ENCODE results near the gene TRUB1.
"Not testable (repeated sequence)": the region's sequence is repeated elsewhere in the genome, so short reads cannot be mapped to it uniquely, and the experiment has no call there.

TRUB1 gene

DNA sequence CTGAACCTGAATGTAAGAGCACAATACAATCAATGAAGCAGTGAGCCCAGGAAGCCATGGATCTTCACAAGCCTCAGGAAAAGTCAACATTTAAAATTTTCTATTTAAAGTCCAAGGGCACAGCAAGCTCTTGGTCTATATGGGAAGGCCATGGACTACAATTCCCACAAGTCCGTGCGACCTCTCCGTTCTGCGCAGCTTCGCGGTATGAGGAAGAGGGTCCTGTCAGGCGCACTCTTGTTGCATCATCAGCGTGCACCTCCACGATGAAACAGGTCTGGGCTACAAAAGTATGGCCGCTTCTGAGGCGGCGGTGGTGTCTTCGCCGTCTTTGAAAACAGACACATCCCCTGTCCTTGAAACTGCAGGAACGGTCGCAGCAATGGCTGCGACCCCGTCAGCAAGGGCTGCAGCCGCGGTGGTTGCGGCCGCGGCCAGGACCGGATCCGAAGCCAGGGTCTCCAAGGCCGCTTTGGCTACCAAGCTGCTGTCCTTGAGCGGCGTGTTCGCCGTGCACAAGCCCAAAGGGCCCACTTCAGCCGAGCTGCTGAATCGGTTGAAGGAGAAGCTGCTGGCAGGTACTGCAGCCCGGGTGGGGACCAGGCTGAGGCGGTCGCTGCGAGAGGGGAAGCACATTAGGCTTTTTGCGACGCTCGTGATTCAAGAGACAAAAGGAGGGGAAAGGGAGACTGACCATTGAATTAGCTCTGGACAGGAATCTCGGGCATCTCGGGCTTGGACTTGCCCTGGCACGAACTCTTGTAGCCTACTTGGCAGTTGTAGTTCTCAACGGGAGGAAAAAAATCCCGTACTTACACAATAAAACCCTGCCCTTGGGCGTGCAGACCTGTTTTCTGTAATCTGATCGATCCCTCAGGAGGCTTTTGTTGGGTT is at the start of gene TRUB1:
Gene TRUB1 (plus strand): TSS at position 234 of the 894 bp plus-strand sequence. CDS start 59 bp downstream, at position 293.
- ATAC-seq (peak; percentile 100), DNase-seq (ENCODE audit: low spot score in 2 of 2) (peak; percentile 67 to 87)
- Mint-ChIP-seq H3K4me1 (peaks cover 23% of the 10 kb centered on the region), H3K36me3 (peaks cover 32% of the 10 kb centered on the region), H3K4me3 (peak within 1 kb of the TSS; percentile 88), H3K27ac (peak within 1 kb of the TSS; percentile 96), H3K9me3 (no peaks in the 10 kb centered on the region)

DNA sequence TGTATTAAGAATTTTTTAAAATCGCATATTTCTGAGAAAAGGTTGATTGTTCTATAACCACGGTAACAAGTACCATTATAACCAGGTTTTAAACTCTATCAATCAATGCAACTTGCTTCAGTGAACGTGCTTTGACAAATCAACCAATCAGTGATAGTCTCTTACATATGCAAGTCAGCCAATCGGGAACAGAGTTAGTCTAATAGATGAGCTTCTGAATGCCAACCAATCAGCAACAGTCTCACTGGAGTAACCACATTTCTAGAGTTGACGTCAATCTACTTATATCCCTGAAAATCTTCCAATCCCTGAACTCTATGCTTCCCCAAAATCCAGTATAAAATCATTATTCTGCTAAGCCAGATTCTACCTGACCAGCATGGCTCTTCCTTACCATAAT is 44.7 kb upstream of the TRUB1 start:
- Mint-ChIP-seq H3K36me3 (no peaks in the 10 kb centered on the region), H3K9me3 (no peaks in the 10 kb centered on the region), H3K27ac (no peak overlapping the region), H3K4me3 (no peak overlapping the region), H3K4me1 (no peaks in the 10 kb centered on the region)
- no peak for DNase-seq (ENCODE audit: low spot score in 2 of 2)
- ATAC-seq, result no peak

DNA sequence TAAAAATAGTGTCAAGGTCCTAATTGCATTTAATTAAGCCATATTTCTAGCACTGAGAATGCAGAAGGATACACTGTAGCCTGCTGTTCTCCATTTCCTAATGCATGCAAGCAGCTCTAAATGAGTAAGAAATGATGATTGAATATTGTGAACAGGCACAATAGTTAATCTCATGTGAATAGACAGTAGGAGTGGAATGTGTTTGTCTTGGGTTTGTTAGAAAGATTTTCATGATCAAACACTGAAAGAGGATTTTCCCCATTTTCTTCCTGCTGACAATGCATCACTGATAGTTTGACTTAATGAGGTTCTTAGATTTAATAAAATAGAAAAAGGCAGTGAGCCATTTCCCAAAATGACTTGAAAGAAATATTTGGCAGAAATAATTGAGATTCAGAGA is 43.1 kb upstream of the TRUB1 start:
- Mint-ChIP-seq H3K4me1 (no peaks in the 10 kb centered on the region), H3K9me3 (no peaks in the 10 kb centered on the region), H3K4me3 (no peak overlapping the region), H3K36me3 (no peaks in the 10 kb centered on the region), H3K27ac (no peak overlapping the region)
- ATAC-seq (no peak), DNase-seq (ENCODE audit: low spot score in 2 of 2) (no peak)

DNA sequence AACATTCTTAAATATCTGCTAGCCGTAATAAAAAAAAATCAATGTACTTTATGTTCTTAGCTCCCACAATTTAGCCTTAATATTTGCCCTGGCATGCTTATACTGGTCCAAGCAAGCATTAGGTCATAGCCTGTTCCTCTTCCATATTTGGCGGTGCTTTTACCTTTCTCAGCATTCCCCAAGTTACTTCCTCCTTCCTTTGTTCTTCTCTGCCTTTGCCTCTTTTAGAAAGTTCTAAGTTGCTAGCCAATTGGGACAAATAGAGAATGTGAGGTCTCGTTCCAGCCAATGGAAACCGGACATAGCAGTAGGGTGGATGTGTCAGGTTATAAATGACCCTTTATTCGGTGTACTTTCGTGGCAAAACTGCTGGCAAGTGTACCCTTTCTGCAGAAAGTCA is 41.0 kb upstream of the TRUB1 start:
- not testable (repeated sequence) for H3K36me3 Mint-ChIP-seq; H3K27ac Mint-ChIP-seq; DNase-seq (ENCODE audit: low spot score in 2 of 2); H3K4me3 Mint-ChIP-seq; H3K9me3 Mint-ChIP-seq; H3K4me1 Mint-ChIP-seq; ATAC-seq

DNA sequence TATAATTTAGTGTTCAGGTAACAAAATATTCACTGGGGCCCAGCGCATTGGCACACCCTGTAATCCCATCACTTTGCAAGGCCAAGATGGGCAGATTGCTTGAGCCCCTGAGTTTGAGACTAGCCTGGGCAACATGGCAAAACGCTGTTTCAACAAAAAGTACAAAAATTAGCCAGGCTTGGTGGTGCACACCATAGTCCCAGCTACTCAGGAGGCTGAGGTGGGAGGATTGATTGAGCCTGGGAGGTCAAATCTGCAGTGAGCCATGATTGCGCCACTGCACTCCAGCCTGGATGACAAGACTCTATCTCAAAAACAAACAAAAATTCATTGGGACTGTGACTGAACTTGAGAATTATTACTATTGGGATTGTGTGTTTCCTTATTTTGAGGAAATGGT is 40.4 kb upstream of the TRUB1 start:
- DNase-seq (ENCODE audit: low spot score in 2 of 2), result no peak
- ATAC-seq, result no peak
- H3K4me3 Mint-ChIP-seq, result no peak overlapping the region
- H3K36me3 Mint-ChIP-seq, result no peaks in the 10 kb centered on the region
- H3K27ac Mint-ChIP-seq, result no peak overlapping the region
- H3K9me3 Mint-ChIP-seq, result no peaks in the 10 kb centered on the region
- H3K4me1 Mint-ChIP-seq, result no peaks in the 10 kb centered on the region

DNA sequence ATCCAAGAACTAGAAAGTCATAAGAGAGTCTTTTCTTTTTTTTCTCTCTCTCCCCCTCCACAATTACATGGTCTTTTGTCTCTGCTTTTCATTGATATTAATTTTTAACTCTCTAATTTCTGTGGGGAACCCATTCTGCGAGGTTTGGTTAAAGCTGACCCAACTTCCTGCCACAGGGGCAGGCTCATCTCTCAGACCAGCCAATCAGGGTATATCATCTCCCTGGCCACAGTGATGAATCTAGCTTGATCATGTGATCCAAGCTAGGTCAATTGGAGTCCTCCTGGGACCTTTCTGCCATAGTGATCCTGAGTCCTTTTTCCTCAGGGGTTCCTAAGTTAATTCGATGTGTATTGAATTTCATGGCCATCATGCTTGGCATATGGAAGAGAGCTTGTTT is 38.0 kb upstream of the TRUB1 start:
- H3K27ac Mint-ChIP-seq, result no peak overlapping the region
- H3K36me3 Mint-ChIP-seq, result no peaks in the 10 kb centered on the region
- no peak overlapping the region for H3K4me3 Mint-ChIP-seq
- ATAC-seq, result no peak
- DNase-seq (ENCODE audit: low spot score in 2 of 2), result no peak
- H3K9me3 Mint-ChIP-seq, result no peaks in the 10 kb centered on the region
- H3K4me1 Mint-ChIP-seq, result no peaks in the 10 kb centered on the region

DNA sequence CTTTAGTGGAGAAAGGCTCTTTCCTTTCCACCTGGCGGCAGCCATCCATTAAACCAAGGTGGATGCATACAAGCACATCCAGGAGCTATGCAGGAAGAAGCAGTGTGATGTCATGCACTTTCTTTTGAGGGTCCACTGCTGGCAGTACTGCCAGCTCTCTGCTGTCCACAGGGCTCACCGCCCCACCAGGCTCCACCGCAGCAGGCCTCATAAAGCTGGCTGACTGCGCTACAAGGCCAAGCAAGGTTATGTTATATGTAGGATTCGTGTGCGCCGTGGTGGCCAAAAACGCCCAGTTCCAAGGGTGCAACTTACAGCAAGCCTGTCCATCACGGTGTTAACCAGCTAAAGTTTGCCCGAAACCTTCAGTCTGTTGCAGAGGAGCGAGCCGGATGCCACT is 37.3 kb upstream of the TRUB1 start:
- no peak for DNase-seq (ENCODE audit: low spot score in 2 of 2)
- Mint-ChIP-seq H3K36me3 (no peaks in the 10 kb centered on the region), H3K4me3 (no peak overlapping the region), H3K9me3 (no peaks in the 10 kb centered on the region), H3K27ac (no peak overlapping the region), H3K4me1 (no peaks in the 10 kb centered on the region)
- no peak for ATAC-seq

DNA sequence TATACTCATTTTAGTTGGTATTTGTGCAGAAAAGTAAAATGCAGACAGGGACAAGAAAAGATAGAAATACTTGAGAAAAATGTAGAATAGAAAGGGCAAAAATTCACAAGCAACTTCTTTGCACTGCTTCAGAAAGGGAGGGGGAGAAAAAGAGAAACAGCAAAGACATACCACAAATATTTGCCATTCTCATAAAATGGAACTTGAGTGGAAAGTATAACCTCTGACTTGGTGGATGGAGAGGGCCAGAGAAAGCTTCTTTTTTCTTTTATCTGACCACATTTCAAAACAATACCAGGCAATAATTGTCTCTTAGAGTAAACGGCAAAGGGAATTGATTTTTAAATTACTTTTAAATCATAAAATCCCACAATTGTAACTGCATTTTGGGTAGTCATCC is 35.8 kb upstream of the TRUB1 start:
- H3K4me1 Mint-ChIP-seq, result no peaks in the 10 kb centered on the region
- H3K36me3 Mint-ChIP-seq, result no peaks in the 10 kb centered on the region
- no peaks in the 10 kb centered on the region for H3K9me3 Mint-ChIP-seq
- ATAC-seq (no peak), DNase-seq (ENCODE audit: low spot score in 2 of 2) (no peak)
- H3K27ac Mint-ChIP-seq, result no peak overlapping the region
- no peak overlapping the region for H3K4me3 Mint-ChIP-seq

DNA sequence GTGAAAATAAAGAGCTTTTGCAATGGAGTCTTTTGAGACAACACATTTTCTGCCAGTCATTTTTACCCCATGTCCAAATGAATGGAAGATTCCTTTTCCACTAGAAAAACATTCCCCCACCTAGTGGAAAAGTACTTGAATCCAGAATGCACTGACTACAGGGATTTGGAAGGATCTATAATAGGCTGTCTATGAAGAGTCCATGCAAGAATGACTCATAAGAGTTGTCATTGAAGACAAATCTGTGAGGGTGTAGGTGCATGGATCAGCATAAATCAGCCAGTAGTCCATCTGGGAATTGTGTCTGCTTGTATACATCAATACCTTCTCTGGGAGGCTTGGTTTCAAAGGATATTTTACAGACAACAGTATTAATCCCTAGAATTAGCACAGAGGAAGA is 32.5 kb upstream of the TRUB1 start:
- no peak overlapping the region for H3K4me3 Mint-ChIP-seq
- no peak overlapping the region for H3K27ac Mint-ChIP-seq
- no peaks in the 10 kb centered on the region for H3K4me1 Mint-ChIP-seq
- no peaks in the 10 kb centered on the region for H3K36me3 Mint-ChIP-seq
- no peak for DNase-seq (ENCODE audit: low spot score in 2 of 2)
- ATAC-seq, result no peak
- no peaks in the 10 kb centered on the region for H3K9me3 Mint-ChIP-seq

DNA sequence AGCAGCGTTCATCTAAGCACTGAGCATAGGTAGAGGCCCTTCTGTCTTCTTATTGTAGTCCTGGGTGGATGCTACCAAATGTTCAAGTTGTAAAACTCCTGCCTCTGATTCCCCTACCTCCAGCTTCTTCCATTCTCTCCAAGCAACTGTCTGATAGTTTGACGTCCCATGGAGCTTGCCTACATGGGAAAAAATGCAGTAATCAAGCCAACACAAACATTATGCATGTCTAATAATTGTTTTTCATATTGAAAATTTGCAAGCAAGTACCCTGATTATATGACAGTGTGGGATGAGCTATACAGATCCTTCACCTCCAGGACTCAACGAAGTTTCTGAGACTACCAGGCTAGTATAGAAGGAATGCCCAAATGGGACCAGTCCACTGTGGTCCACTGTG is 31.0 kb upstream of the TRUB1 start:
- DNase-seq (ENCODE audit: low spot score in 2 of 2) (no peak), ATAC-seq (no peak)
- H3K36me3 Mint-ChIP-seq, result no peaks in the 10 kb centered on the region
- no peak overlapping the region for H3K4me3 Mint-ChIP-seq
- H3K4me1 Mint-ChIP-seq, result peaks cover 10% of the 10 kb centered on the region
- H3K27ac Mint-ChIP-seq, result no peak overlapping the region
- no peaks in the 10 kb centered on the region for H3K9me3 Mint-ChIP-seq

DNA sequence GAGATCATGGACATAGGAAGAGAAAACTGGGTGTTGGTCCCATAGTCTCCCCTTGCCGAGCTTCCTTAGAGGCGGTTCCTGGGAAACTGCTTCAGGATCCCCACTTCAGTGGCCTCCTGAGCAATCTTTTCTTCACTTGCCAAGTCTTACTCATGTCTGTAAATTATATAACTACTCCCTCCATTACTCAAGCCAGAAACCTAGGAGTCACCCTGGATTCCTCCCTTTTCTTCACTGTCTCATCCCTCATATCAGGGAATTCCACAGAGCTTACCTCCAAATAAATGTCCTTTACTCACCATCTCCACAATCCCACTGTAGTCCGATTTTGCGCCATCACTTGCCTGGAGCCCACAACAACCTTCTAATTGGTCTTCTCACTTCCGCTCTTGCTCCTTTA is 29.1 kb upstream of the TRUB1 start:
- H3K36me3 Mint-ChIP-seq, result no peaks in the 10 kb centered on the region
- DNase-seq (ENCODE audit: low spot score in 2 of 2) (no peak), ATAC-seq (no peak)
- no peaks in the 10 kb centered on the region for H3K9me3 Mint-ChIP-seq
- H3K4me1 Mint-ChIP-seq, result peaks cover 10% of the 10 kb centered on the region
- H3K27ac Mint-ChIP-seq, result no peak overlapping the region
- no peak overlapping the region for H3K4me3 Mint-ChIP-seq

DNA sequence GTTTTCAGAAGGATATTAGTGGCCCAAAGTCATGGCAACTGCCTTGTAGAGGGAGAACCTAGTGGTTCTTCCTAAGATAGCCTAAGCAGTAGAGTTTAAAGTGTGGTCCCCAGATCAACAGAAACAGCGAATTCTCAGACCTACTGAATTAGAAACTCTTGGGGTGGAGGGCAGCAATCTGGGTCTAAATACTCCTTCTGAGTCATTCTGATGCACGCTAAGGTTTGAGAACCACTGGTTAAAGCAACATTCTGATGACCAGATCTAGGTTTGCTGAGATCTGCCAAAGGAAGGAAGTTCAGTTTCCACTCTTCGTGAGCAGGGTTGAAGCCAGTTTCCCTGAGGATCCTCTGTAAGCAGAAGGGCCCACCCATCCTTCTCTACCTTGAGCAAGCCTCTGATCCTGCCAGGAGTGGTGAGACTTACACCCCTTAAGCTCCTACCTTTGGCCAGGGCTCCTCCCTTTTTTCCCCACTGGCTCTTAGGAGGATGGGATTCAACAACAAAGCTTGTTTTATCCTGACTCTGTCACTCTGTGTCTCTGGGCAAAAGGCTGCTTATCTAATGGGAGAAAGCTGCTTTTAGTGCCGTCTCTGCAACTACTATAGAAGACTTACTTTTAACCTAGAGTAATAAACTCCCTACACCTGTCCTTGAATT is 26.8 kb upstream of the TRUB1 start:
- ATAC-seq (peak; percentile 88), DNase-seq (ENCODE audit: low spot score in 2 of 2) (peak; percentile 9 to 56)
- H3K9me3 Mint-ChIP-seq, result no peaks in the 10 kb centered on the region
- H3K4me3 Mint-ChIP-seq, result peak overlapping the region; percentile 21
- peak overlapping the region; percentile 81 for H3K27ac Mint-ChIP-seq
- peaks cover 10% of the 10 kb centered on the region for H3K4me1 Mint-ChIP-seq
- no peaks in the 10 kb centered on the region for H3K36me3 Mint-ChIP-seq

DNA sequence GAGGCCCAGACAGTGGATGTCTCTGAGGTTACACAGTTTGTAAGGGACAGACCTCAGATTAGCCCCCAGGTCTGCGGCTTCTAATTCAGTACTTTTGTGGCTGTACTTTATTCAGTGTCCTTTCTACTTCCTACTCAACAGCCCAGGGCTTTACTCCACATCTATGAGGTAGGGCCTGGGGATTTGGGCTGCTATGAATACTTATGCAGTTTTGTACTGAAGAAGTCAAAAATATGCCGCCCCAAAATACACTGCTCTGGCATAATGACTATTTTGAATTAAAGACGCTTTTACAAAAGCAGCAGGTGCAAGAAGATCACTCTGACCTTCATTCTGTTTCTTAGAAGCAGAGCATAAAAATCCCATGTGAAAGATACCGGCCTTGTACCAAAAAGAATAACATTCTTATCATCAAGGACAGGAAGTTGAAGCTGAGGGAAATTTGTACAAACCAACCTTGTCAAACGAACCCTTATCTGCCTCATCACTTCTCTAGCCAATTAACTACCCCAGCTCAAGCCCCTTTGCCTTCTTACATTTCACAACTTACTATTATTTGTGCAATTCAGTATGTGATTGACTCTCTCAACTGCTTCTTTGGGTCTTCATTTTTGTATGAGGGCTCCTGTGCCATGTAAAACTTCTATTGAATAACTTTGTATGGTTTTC is 26.1 kb upstream of the TRUB1 start:
- DNase-seq (ENCODE audit: low spot score in 2 of 2) (no peak), ATAC-seq (no peak)
- Mint-ChIP-seq H3K36me3 (no peaks in the 10 kb centered on the region), H3K4me3 (peak overlapping the region; percentile 21), H3K9me3 (no peaks in the 10 kb centered on the region), H3K4me1 (peaks cover 10% of the 10 kb centered on the region), H3K27ac (peak overlapping the region; percentile 81)

DNA sequence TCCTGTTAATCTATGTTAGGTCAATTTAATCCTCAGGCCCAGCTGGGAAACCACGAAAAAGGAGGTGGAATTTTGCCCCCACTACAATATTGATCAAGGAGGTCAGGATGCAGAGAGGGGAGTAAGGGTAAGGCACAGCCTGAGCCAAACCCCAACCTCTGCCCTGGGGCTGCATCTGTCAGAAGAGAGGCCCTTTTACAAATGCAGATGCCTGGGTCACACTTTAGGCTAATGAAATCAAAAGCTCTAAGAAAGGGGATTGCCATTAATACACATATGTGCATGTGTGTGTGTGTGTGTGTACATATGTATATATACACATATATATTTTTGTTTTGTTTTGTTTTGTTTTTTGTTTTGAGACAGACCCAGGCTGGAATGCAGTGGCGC is 25.5 kb upstream of the TRUB1 start:
- H3K9me3 Mint-ChIP-seq, result no peaks in the 10 kb centered on the region
- peaks cover 10% of the 10 kb centered on the region for H3K4me1 Mint-ChIP-seq
- DNase-seq (ENCODE audit: low spot score in 2 of 2) (no peak), ATAC-seq (no peak)
- H3K4me3 Mint-ChIP-seq, result peak overlapping the region; percentile 21
- H3K36me3 Mint-ChIP-seq, result no peaks in the 10 kb centered on the region
- peak overlapping the region; percentile 81 for H3K27ac Mint-ChIP-seq

DNA sequence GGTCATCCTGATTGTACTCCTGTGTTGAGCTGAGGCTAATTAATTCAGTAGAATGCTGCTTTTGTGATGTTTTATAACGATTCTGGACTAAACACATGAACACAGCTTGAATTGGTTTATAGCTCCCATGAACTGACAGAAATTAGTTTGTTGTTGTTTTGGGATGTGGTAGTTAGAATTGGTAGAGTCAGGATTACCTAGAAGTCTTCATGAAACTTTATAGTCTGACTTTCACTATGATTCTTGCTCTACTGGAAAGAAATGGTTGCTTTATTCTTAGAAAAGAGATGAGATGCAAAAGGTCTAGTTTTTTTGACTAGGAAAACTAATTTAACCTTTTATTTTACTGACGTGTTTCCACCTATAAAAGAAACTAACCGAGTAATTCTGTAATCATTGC is 23.4 kb upstream of the TRUB1 start:
- peaks cover 10% of the 10 kb centered on the region for H3K4me1 Mint-ChIP-seq
- ATAC-seq (peak; percentile 74), DNase-seq (ENCODE audit: low spot score in 2 of 2) (no peak)
- H3K36me3 Mint-ChIP-seq, result no peaks in the 10 kb centered on the region
- H3K4me3 Mint-ChIP-seq, result peak overlapping the region; percentile 26
- H3K27ac Mint-ChIP-seq, result peak overlapping the region; percentile 65
- H3K9me3 Mint-ChIP-seq, result no peaks in the 10 kb centered on the region

DNA sequence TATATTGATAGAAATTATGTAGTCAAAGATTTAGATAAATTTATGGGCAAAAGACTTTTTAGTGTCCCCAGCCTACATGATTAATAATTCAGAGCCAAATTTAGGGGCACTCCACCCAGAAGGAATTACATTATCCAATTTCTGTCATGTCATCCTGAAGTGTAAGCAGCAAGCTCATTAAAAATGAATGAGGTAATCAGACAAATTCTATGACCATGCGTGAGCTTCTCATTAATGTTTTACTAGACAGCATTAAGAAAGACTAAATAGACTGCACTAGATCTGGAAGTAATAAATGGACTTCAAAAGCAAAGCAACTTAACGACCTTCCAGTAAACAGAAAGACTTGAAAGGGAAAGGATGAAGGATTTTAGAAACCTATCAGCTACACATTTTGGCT is 22.7 kb upstream of the TRUB1 start:
- H3K27ac Mint-ChIP-seq, result peak overlapping the region; percentile 65

More for the DNA sequence above, 22.7 kb upstream of the TRUB1 start:
- DNase-seq (ENCODE audit: low spot score in 2 of 2) (no peak), ATAC-seq (no peak)
- H3K4me3 Mint-ChIP-seq, result no peak overlapping the region
- peaks cover 10% of the 10 kb centered on the region for H3K4me1 Mint-ChIP-seq
- no peaks in the 10 kb centered on the region for H3K9me3 Mint-ChIP-seq
- no peaks in the 10 kb centered on the region for H3K36me3 Mint-ChIP-seq
